Measurements from ENCODE around the gene STAT4.

STAT4 gene

DNA sequence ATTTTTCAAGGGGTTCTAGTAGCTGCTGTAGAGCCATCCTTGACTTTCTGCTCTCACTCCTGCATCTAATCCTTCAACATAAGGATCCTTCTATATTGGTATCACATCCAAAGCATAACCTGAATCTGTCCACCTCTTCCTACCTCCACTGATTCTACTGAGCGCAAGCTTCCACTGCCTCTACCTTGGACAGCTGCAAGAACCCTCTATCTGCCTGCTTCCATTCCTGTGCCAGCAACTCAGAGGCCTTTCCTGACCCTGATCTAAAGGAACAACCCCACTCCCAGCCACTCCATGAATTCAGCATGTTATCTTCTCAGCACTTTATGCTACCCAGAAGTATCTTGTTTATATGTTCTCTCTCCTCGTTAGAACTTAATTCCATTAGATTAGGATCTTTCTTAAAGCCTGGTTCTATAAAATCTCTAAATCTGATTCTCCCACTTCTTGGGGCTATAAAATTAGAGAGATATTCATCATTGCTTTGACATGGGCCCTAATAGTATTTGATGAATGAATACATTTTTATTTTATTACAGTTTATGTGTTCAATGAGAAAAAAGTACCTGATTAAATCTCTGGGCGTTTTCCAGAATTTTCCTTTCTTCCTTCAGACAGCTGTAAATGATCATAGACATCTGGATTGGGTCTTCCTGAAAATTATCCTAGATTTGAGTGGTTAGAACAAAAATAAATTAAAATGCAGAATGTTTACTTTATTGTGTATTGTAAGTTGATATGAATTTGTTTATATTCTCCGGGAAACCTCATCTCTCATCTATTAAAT, 143.6 kb downstream of the STAT4 start:
- Histone ChIP-seq H3K9me3 (ENCODE audit: insufficient read depth, low read depth, low read length) (peaks cover 3% of the 10 kb centered on the region), H2BK5ac (ENCODE audit: low read depth, low read length, poor library complexity) (no peak overlapping the region), H3K27ac (ENCODE audit: low read depth, low read length) (no peak overlapping the region), H3K14ac (ENCODE audit: low read length) (no peak overlapping the region), H3K36me3 (ENCODE audit: control insufficient read depth in 1 of 2, insufficient read depth in 2 of 2, low read length in 2 of 2) (peaks cover 20 to 31% of the 10 kb centered on the region in 2 experiments), H2BK120ac (ENCODE audit: insufficient read depth, low read length, poor library complexity) (no peak overlapping the region), H3K4me3 (ENCODE audit: low read depth, low read length) (no peak overlapping the region), H3K4ac (ENCODE audit: low read depth, low read length) (no peak overlapping the region), H2BK12ac (ENCODE audit: low read length) (no peak overlapping the region), H3K9ac (ENCODE audit: low read length) (no peak overlapping the region), H4K12ac (ENCODE audit: low read depth, low read length) (no peak overlapping the region), H2AFZ (ENCODE audit: insufficient read depth, low read length, poor library complexity) (no peak overlapping the region), H2AK5ac (ENCODE audit: low read length) (no peak overlapping the region), H3K4me1 (ENCODE audit: control insufficient read depth in 1 of 2, insufficient read depth in 2 of 2, low read length in 2 of 2) (no peaks in the 10 kb centered on the region), H3K4me2 (ENCODE audit: low read length) (no peak overlapping the region), H3K79me1 (ENCODE audit: low read length) (no peaks in the 10 kb centered on the region), H4K91ac (ENCODE audit: low read depth, low read length) (no peak overlapping the region), H4K8ac (ENCODE audit: low read depth, low read length) (no peak overlapping the region), H3K79me2 (ENCODE audit: control insufficient read depth, insufficient read depth, low read length, poor library complexity) (no peaks in the 10 kb centered on the region), H3K23ac (ENCODE audit: low read length) (no peak overlapping the region), H3K27me3 (ENCODE audit: insufficient read depth, low read length) (no peaks in the 10 kb centered on the region), H3K18ac (ENCODE audit: low read length) (no peak overlapping the region)
- no CpG with 5 or more reads among the region's 4 CpGs for WGBS (ENCODE audit: extremely low coverage, insufficient coverage, insufficient read length)
- DNase-seq, result no peak

DNA sequence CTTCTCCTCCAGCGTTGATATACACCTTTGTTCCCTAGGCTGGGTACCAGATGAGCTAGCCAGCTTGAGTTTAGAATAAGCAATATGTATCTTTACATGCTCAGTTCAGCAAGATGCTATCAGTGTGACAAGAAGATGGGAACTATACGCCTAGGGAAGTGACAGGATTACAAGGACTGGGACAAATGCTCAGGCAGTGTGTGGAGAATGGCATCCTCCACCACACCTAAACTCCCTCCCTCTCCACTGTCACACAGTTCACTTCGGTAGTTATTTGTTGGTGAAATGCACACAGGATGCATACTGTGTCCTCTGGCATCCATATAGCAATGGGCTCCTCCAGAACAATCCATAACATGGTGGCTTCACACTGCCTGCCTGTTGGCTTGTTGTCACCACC, 144.5 kb downstream of the STAT4 start:
- H3K27me3 ChIP-seq (ENCODE audit: insufficient read depth, low read length), result no peaks in the 10 kb centered on the region
- H3K14ac ChIP-seq (ENCODE audit: low read length), result no peak overlapping the region
- no peak overlapping the region for H3K4ac ChIP-seq (ENCODE audit: low read depth, low read length)

GRCh38 chr2:191003405-191004309, 147.1 kb downstream of the STAT4 start:
- Histone ChIP-seq H2AFZ (ENCODE audit: insufficient read depth, low read length, poor library complexity) (no peak overlapping the region), H3K27ac (ENCODE audit: low read depth, low read length) (no peak overlapping the region), H3K27me3 (ENCODE audit: insufficient read depth, low read length) (no peaks in the 10 kb centered on the region), H3K79me2 (ENCODE audit: control insufficient read depth, insufficient read depth, low read length, poor library complexity) (no peaks in the 10 kb centered on the region), H4K8ac (ENCODE audit: low read depth, low read length) (no peak overlapping the region), H3K9me3 (ENCODE audit: insufficient read depth, low read depth, low read length) (peaks cover 3% of the 10 kb centered on the region), H3K4me1 (ENCODE audit: control insufficient read depth in 1 of 2, insufficient read depth in 2 of 2, low read length in 2 of 2) (no peaks in the 10 kb centered on the region), H3K18ac (ENCODE audit: low read length) (no peak overlapping the region), H3K4me3 (ENCODE audit: low read depth, low read length) (no peak overlapping the region), H2BK12ac (ENCODE audit: low read length) (no peak overlapping the region), H4K91ac (ENCODE audit: low read depth, low read length) (no peak overlapping the region), H3K4me2 (ENCODE audit: low read length) (no peak overlapping the region), H2BK5ac (ENCODE audit: low read depth, low read length, poor library complexity) (no peak overlapping the region), H3K79me1 (ENCODE audit: low read length) (no peaks in the 10 kb centered on the region), H3K36me3 (ENCODE audit: control insufficient read depth in 1 of 2, insufficient read depth in 2 of 2, low read length in 2 of 2) (peaks cover 19 to 40% of the 10 kb centered on the region in 2 experiments), H2AK5ac (ENCODE audit: low read length) (no peak overlapping the region), H3K23ac (ENCODE audit: low read length) (no peak overlapping the region), H3K14ac (ENCODE audit: low read length) (no peak overlapping the region), H3K9ac (ENCODE audit: low read length) (no peak overlapping the region), H3K4ac (ENCODE audit: low read depth, low read length) (no peak overlapping the region), H2BK120ac (ENCODE audit: insufficient read depth, low read length, poor library complexity) (no peak overlapping the region), H4K12ac (ENCODE audit: low read depth, low read length) (no peak overlapping the region)
- no peak for DNase-seq
- no CpG with 5 or more reads among the region's 6 CpGs for WGBS (ENCODE audit: extremely low coverage, insufficient coverage, insufficient read length)

More for the DNA sequence above, 144.5 kb downstream of the STAT4 start:
- no peaks in the 10 kb centered on the region for H3K4me1 ChIP-seq (ENCODE audit: control insufficient read depth in 1 of 2, insufficient read depth in 2 of 2, low read length in 2 of 2)
- no peak overlapping the region for H2BK12ac ChIP-seq (ENCODE audit: low read length)
- peaks cover 3% of the 10 kb centered on the region for H3K9me3 ChIP-seq (ENCODE audit: insufficient read depth, low read depth, low read length)
- no peaks in the 10 kb centered on the region for H3K79me1 ChIP-seq (ENCODE audit: low read length)
- no peak overlapping the region for H4K8ac ChIP-seq (ENCODE audit: low read depth, low read length)
- H3K9ac ChIP-seq (ENCODE audit: low read length), result no peak overlapping the region
- H2BK5ac ChIP-seq (ENCODE audit: low read depth, low read length, poor library complexity), result no peak overlapping the region
- no peak overlapping the region for H2AFZ ChIP-seq (ENCODE audit: insufficient read depth, low read length, poor library complexity)
- DNase-seq, result no peak
- no peak overlapping the region for H3K4me3 ChIP-seq (ENCODE audit: low read depth, low read length)
- no peak overlapping the region for H2AK5ac ChIP-seq (ENCODE audit: low read length)
- H2BK120ac ChIP-seq (ENCODE audit: insufficient read depth, low read length, poor library complexity), result no peak overlapping the region
- H3K27ac ChIP-seq (ENCODE audit: low read depth, low read length), result no peak overlapping the region
- H3K36me3 ChIP-seq (ENCODE audit: control insufficient read depth in 1 of 2, insufficient read depth in 2 of 2, low read length in 2 of 2), result peaks cover 18 to 29% of the 10 kb centered on the region in 2 experiments
- no peak overlapping the region for H3K4me2 ChIP-seq (ENCODE audit: low read length)
- no peaks in the 10 kb centered on the region for H3K79me2 ChIP-seq (ENCODE audit: control insufficient read depth, insufficient read depth, low read length, poor library complexity)
- WGBS (ENCODE audit: extremely low coverage, insufficient coverage, insufficient read length), result no CpG with 5 or more reads among the region's 3 CpGs
- no peak overlapping the region for H4K91ac ChIP-seq (ENCODE audit: low read depth, low read length)
- H3K18ac ChIP-seq (ENCODE audit: low read length), result no peak overlapping the region
- no peak overlapping the region for H4K12ac ChIP-seq (ENCODE audit: low read depth, low read length)
- H3K23ac ChIP-seq (ENCODE audit: low read length), result no peak overlapping the region

DNA sequence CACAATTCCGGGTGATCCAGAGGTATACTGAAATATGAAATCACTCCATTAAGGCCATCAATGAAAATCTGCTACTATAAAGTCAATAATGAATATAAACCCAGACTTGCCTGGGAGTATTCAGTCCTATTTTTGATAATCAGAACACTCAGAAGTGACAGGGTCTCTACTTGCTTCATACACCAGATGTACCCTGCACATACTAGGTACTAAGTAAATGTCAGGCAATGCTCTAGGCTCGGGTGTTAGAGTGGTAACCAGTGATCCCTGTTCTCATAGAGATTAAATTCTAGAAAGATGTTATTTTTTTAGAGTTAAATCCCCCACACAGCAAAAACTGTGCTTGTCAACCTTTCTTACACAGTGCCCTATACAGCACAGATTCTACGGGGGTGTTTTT, 149.2 kb downstream of the STAT4 start:
- peaks cover 4 to 5% of the 10 kb centered on the region in 2 experiments for H3K4me1 ChIP-seq (ENCODE audit: control insufficient read depth in 1 of 2, insufficient read depth in 2 of 2, low read length in 2 of 2)
- H4K91ac ChIP-seq (ENCODE audit: low read depth, low read length), result no peak overlapping the region
- no peak overlapping the region for H2BK5ac ChIP-seq (ENCODE audit: low read depth, low read length, poor library complexity)
- WGBS (ENCODE audit: extremely low coverage, insufficient coverage, insufficient read length), result no CpG with 5 or more reads among the region's 3 CpGs
- H3K4me2 ChIP-seq (ENCODE audit: low read length), result no peak overlapping the region
- no peak overlapping the region for H3K18ac ChIP-seq (ENCODE audit: low read length)
- H3K27me3 ChIP-seq (ENCODE audit: insufficient read depth, low read length), result no peaks in the 10 kb centered on the region
- H2AFZ ChIP-seq (ENCODE audit: insufficient read depth, low read length, poor library complexity), result no peak overlapping the region
- no peaks in the 10 kb centered on the region for H3K79me1 ChIP-seq (ENCODE audit: low read length)
- no peak overlapping the region for H2AK5ac ChIP-seq (ENCODE audit: low read length)
- no peak overlapping the region for H4K12ac ChIP-seq (ENCODE audit: low read depth, low read length)
- H3K27ac ChIP-seq (ENCODE audit: low read depth, low read length), result no peak overlapping the region
- H2BK120ac ChIP-seq (ENCODE audit: insufficient read depth, low read length, poor library complexity), result no peak overlapping the region
- no peaks in the 10 kb centered on the region for H3K79me2 ChIP-seq (ENCODE audit: control insufficient read depth, insufficient read depth, low read length, poor library complexity)
- no peak overlapping the region for H2BK12ac ChIP-seq (ENCODE audit: low read length)
- H3K14ac ChIP-seq (ENCODE audit: low read length), result no peak overlapping the region
- no peak overlapping the region for H3K4ac ChIP-seq (ENCODE audit: low read depth, low read length)
- no peak overlapping the region for H3K23ac ChIP-seq (ENCODE audit: low read length)
- DNase-seq, result no peak
- no peak overlapping the region for H3K4me3 ChIP-seq (ENCODE audit: low read depth, low read length)
- H3K9me3 ChIP-seq (ENCODE audit: insufficient read depth, low read depth, low read length), result peaks cover 3% of the 10 kb centered on the region
- H3K9ac ChIP-seq (ENCODE audit: low read length), result no peak overlapping the region
- H4K8ac ChIP-seq (ENCODE audit: low read depth, low read length), result no peak overlapping the region
- peaks cover 24 to 42% of the 10 kb centered on the region in 2 experiments for H3K36me3 ChIP-seq (ENCODE audit: control insufficient read depth in 1 of 2, insufficient read depth in 2 of 2, low read length in 2 of 2)

All from trophoblast cell (in vitro differentiated cells and primary cell).